SU-DHL-6 (cell line): ENCODE results near the gene PDCD2.

Experiments
- H2AFZ ChIP-seq: fragments of 200-600 bp; sonication (generic); 2 replicates; pipeline ENCODE4 v1.6.1; 2014; ENCODE audit warnings: low read depth, mild to moderate bottlenecking, moderate library complexity, mixed read lengths, antibody characterized with exemption, low read length; ENCODE audit not compliant: severe bottlenecking
- H3F3A ChIP-seq: fragments of 200-600 bp; shearing (Covaris generic); 2 replicates; pipeline ENCODE4 v1.6.0; 2016; ENCODE audit warnings: antibody characterized with exemption, mild to moderate bottlenecking; ENCODE audit not compliant: insufficient read depth
- H3K27ac ChIP-seq: fragments of 200-600 bp; sonication (generic); 2 replicates; pipeline ENCODE4 v1.5.1; 2016; ENCODE audit warnings: low read depth, mild to moderate bottlenecking, low read length, moderate library complexity, mixed read lengths
- H3K27me3 ChIP-seq: fragments of 200-600 bp; sonication (generic), shearing (Covaris generic); 2 replicates; pipeline ENCODE4 v1.6.0; 2014; ENCODE audit warnings: mild to moderate bottlenecking, low read length
- H3K36me3 ChIP-seq: fragments of 200-600 bp; sonication (generic); 2 replicates; pipeline ENCODE4 v1.6.1; 2014; ENCODE audit warnings: mild to moderate bottlenecking, low read length, mixed read lengths
- H3K4me2 ChIP-seq: fragments of 300-600, 200-600 bp; shearing (Covaris generic), sonication (generic); 2 replicates; pipeline ENCODE4 v1.6.0; 2014; ENCODE audit warnings: low read length, low read depth, mild to moderate bottlenecking; ENCODE audit not compliant: poor library complexity, severe bottlenecking
- H3K4me3 ChIP-seq: fragments of 200-600 bp; sonication (generic); 2 replicates; pipeline ENCODE4 v1.5.1; 2014; ENCODE audit warnings: antibody characterized with exemption, low read length, mild to moderate bottlenecking, mixed read lengths; ENCODE audit not compliant: insufficient read depth, poor library complexity, severe bottlenecking
- H3K79me2 ChIP-seq: fragments of 200-600 bp; sonication (generic); 2 replicates; pipeline ENCODE4 v1.6.1; 2014; ENCODE audit warnings: mild to moderate bottlenecking, low read length, moderate library complexity; ENCODE audit not compliant: insufficient read depth
- H3K9ac ChIP-seq: fragments of 200-600 bp; sonication (generic); 2 replicates; pipeline ENCODE4 v1.7.0; 2014; ENCODE audit warnings: mild to moderate bottlenecking, low read length
- H3K9me2 ChIP-seq: fragments of 200-600 bp; sonication (generic); replicated peaks from 2 replicates; pipeline ENCODE4 v1.6.1; 2014; ENCODE audit warnings: low read length; ENCODE audit not compliant: insufficient read depth
- H3K9me3 ChIP-seq: fragments of 200-600 bp; sonication (generic); 2 replicates; pipeline ENCODE4 v1.6.1; 2014; ENCODE audit warnings: low read length, mixed read lengths; ENCODE audit not compliant: insufficient read depth
- H4K20me1 ChIP-seq: fragments of 200-600 bp; sonication (generic); 2 replicates; pipeline ENCODE4 v1.6.1; 2014; ENCODE audit warnings: low read depth, mild to moderate bottlenecking, antibody characterized with exemption, low read length, moderate library complexity, mixed read lengths
- CTCF ChIP-seq: fragments of 200-600 bp; sonication (generic); IDR thresholded peaks from one replicate; pipeline ENCODE4 v1.5.1; 2017; ENCODE audit warnings: antibody characterized with exemption, mild to moderate bottlenecking, low read length, moderate library complexity; ENCODE audit not compliant: insufficient read depth, poor library complexity, severe bottlenecking
- EZH2phosphoT487 ChIP-seq: fragments of 200-600 bp; sonication (generic), shearing (Covaris generic); conservative IDR thresholded peaks from 2 replicates; pipeline ENCODE4 v1.6.1; 2018; ENCODE audit warnings: mild to moderate bottlenecking, antibody characterized with exemption, low read length, moderate library complexity, mixed read lengths

PDCD2 gene

DNA sequence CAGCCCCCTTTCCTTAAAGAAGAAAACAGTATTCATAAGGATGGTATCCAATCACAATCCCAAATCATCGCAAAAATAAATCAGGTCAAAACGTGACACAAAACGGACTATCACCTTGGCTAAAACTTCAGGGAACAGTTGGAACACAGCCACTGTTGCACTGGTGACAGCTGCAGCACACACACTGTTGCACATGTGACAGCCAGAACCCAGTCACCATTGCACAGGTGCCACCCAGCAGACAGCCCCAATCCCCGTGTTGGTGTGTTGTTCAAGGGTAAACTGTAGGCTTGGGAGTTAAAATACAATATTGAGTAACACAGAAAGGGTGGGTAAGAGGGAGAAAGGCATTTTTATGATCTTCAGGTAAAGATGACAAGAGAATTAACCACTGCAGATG, 47.1 kb downstream of the PDCD2 start:
- no peak overlapping the region for H3K27ac ChIP-seq
- no peaks in the 10 kb centered on the region for H3K27me3 ChIP-seq
- H4K20me1 ChIP-seq = peaks cover 8% of the 10 kb centered on the region; the same call in 1 of the 2 replicates
- no peaks in the 10 kb centered on the region for H3K9me2 ChIP-seq
- H3K4me2 ChIP-seq = no peak overlapping the region
- H3F3A ChIP-seq = no peaks in the 10 kb centered on the region; the same call in 1 of the 2 replicates
- H2AFZ ChIP-seq = no peak overlapping the region
- peaks cover 28% of the 10 kb centered on the region; the same call in 1 of the 2 replicates for H3K79me2 ChIP-seq
- no peak overlapping the region for H3K9ac ChIP-seq
- H3K36me3 ChIP-seq = peaks cover 67% of the 10 kb centered on the region
- TF ChIP-seq CTCF (no peak), EZH2phosphoT487 (no peak)
- H3K4me3 ChIP-seq = no peak overlapping the region
- H3K9me3 ChIP-seq = no peaks in the 10 kb centered on the region

- Histone ChIP-seq H3K79me2 (peaks cover 28% of the 10 kb centered on the region; the same call in 1 of the 2 replicates), H2AFZ (no peak overlapping the region), H3K4me2 (no peak overlapping the region), H3K9me3 (no peaks in the 10 kb centered on the region), H3K9ac (no peak overlapping the region), H3K36me3 (peaks cover 63% of the 10 kb centered on the region), H3K4me3 (no peak overlapping the region), H3F3A (no peaks in the 10 kb centered on the region; the same call in 1 of the 2 replicates), H3K9me2 (no peaks in the 10 kb centered on the region), H4K20me1 (peaks cover 8% of the 10 kb centered on the region; the same call in 1 of the 2 replicates), H3K27ac (no peak overlapping the region), H3K27me3 (no peaks in the 10 kb centered on the region)
- TF ChIP-seq EZH2phosphoT487 (no peak), CTCF (no peak)
Measured at GRCh38 chr6:170536671-170537070, 47.8 kb downstream of the PDCD2 start.

DNA sequence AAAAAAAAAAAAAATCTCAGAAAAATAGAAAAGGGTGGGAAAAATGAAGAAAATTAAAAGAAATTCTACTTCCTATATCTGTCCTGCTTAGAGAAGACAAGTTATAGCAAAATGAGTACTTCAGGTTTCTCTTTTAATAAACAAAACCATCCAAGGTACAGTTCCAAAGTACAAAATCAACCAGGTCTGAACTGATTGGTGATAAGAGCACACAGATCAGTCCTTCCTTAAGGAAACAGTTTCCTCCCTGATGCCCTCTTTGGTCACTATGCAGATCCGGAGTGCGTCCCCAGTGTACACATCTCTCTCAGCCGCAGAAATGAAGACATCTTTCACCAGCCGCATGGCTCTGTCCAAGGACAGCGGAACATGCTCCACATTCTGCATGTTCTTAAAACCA, 49.4 kb downstream of the PDCD2 start:
- H3K36me3 ChIP-seq = peaks cover 50% of the 10 kb centered on the region
- no peak overlapping the region for H3K4me2 ChIP-seq
- H3F3A ChIP-seq = no peaks in the 10 kb centered on the region
- no peaks in the 10 kb centered on the region for H3K27me3 ChIP-seq
- H3K9ac ChIP-seq = no peak overlapping the region
- no peak overlapping the region for H3K4me3 ChIP-seq
- no peaks in the 10 kb centered on the region for H3K9me2 ChIP-seq
- H3K9me3 ChIP-seq = no peaks in the 10 kb centered on the region
- peaks cover 12% of the 10 kb centered on the region; the same call in 1 of the 2 replicates for H3K79me2 ChIP-seq
- TF ChIP-seq EZH2phosphoT487 = no peak
- TF ChIP-seq CTCF = no peak
- H4K20me1 ChIP-seq = peaks cover 7% of the 10 kb centered on the region; the same call in 1 of the 2 replicates
- H3K27ac ChIP-seq = no peak overlapping the region
- no peak overlapping the region for H2AFZ ChIP-seq
